GM18505 (cell line): Measurements from ENCODE around the gene PCDH12.

Experiments used
- ATAC-seq: cut with Tn5 transposase; IDR thresholded peaks from one replicate; pipeline ENCODE4 v1.9.1; 2021; ENCODE audit not compliant: unreplicated experiment
- POLR2A ChIP-seq: IDR thresholded peaks from 4 replicates; pipeline ENCODE4 v1.6.1; 2011; ENCODE audit warnings: borderline replicate concordance; ENCODE audit not compliant: insufficient read depth, insufficient read length; ENCODE audit errors: extremely low read depth

PCDH12 gene

GRCh38 chr5:141903261-141903660, 54.7 kb downstream of the PCDH12 start:
- ATAC-seq, result no peak

GRCh38 chr5:141902015-141902814, 55.8 kb downstream of the PCDH12 start:
- no peak for TF ChIP-seq POLR2A
- no peak for ATAC-seq

More at GRCh38 chr5:141903261-141903660, 54.7 kb downstream of the PCDH12 start:
- no peak for TF ChIP-seq POLR2A

DNA sequence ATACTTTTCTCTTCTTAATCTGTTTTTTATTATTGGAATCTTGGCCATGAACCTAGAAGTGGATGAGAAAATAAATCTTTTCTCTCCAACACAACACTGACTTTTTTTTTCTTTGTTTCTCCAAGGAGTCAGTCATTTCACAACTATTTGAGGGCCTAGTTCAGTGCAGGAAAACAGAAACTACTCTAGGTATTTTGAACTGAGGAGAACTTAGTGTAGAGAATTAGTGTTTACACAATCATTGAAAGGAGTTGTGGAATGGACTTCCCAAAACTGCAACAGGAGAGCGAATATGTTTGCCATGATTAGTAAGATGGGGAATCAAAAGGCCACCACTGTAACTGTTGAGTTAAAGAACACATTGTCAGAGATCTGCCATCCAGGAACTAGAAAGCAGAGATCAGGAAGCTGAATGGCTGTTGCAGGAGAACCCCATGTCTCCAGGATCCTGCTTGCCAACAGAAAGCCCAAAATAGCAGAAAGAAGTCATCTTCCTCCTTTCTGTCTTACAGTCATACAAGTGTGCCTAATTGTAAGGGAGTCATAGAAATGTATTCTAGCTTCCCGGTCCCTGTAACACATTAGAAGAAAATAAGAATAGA, 59.5 kb downstream of the PCDH12 start:
- no peak for ATAC-seq
- no peak for TF ChIP-seq POLR2A

DNA sequence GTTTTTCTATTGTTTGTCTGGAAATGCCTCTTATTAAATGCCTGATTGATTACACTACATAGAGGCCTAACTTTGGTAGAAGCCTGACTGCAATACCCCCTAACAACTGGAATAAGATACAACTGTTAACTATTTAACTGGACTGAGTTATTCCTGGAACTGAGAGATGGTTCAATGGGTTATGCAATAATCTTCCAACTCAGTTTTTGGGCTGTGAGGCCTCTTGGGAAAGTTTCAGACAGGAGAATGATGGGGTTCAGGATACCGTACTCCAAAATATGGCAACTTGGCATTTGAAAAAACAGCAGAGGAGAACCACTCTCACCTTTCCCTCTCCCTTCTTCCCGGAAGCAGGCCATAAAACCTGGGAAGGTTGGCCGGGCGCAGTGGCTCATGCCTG, 60.6 kb downstream of the PCDH12 start:
- no peak for TF ChIP-seq POLR2A
- no peak for ATAC-seq
